GM21717 (cell line): ENCODE results near the gene PAQR5.
"Not testable (repeated sequence)": the region's sequence is repeated elsewhere in the genome, so short reads cannot be mapped to it uniquely, and the experiment has no call there.

Experiments used
- ATAC-seq: cut with Tn5 transposase; IDR thresholded peaks from one replicate; pipeline ENCODE4 v1.9.1; 2021; ENCODE audit warnings: mild to moderate bottlenecking, moderate library complexity; ENCODE audit not compliant: unreplicated experiment

Gene PAQR5

GRCh38 chr15:69346112-69346511 is 47.4 kb downstream of the PAQR5 start:
- no peak for ATAC-seq

GRCh38 chr15:69351333-69351732 is 52.6 kb downstream of the PAQR5 start:
- no peak for ATAC-seq

- no peak for ATAC-seq
These were observed 53.2 kb downstream of the PAQR5 start for GRCh38 chr15:69351884-69352283.

- ATAC-seq = no peak
These were observed 59.4 kb downstream of the PAQR5 start for GRCh38 chr15:69357773-69358771.

- no peak for ATAC-seq
These were observed 60.1 kb downstream of the PAQR5 start for GRCh38 chr15:69358850-69359249.

- ATAC-seq = no peak
These were observed 61.0 kb downstream of the PAQR5 start for GRCh38 chr15:69359722-69360121.

- ATAC-seq = no peak
These were observed 61.9 kb downstream of the PAQR5 start for GRCh38 chr15:69360642-69361041.

- no peak for ATAC-seq
These were observed 68.5 kb downstream of the PAQR5 start for GRCh38 chr15:69367236-69367635.

GRCh38 chr15:69369631-69370030 is 70.9 kb downstream of the PAQR5 start:
- ATAC-seq = no peak

- ATAC-seq = no peak
These were observed 74.7 kb downstream of the PAQR5 start for GRCh38 chr15:69373406-69373805.

- ATAC-seq = no peak
These were observed 76.6 kb downstream of the PAQR5 start for GRCh38 chr15:69375151-69375790.

GRCh38 chr15:69377216-69377970 is 78.7 kb downstream of the PAQR5 start:
- ATAC-seq = no peak

- ATAC-seq = no peak
These were observed 81.5 kb downstream of the PAQR5 start for GRCh38 chr15:69380100-69380725.

GRCh38 chr15:69380726-69381105 is 82.0 kb downstream of the PAQR5 start:
- ATAC-seq = no peak

GRCh38 chr15:69382176-69382575 is 83.5 kb downstream of the PAQR5 start:
- ATAC-seq = not testable (repeated sequence)

GRCh38 chr15:69384066-69384465 is 85.4 kb downstream of the PAQR5 start:
- not testable (repeated sequence) for ATAC-seq

- no peak for ATAC-seq
These were observed 86.2 kb downstream of the PAQR5 start for GRCh38 chr15:69384626-69385598.

GRCh38 chr15:69385831-69386230 is 87.1 kb downstream of the PAQR5 start:
- no peak for ATAC-seq

GRCh38 chr15:69386284-69386683 is 87.6 kb downstream of the PAQR5 start:
- ATAC-seq = no peak

GRCh38 chr15:69388260-69388705 is 89.6 kb downstream of the PAQR5 start:
- no peak for ATAC-seq
